ENCODE results near the gene PDE10A.

PDE10A gene

GRCh38 chr6:165655191-165655590, 7.8 kb downstream of the PDE10A start:
- DNase-seq (ENCODE audit: low read depth): no peak

- no peak for DNase-seq (ENCODE audit: low read depth)
These were observed 8.9 kb downstream of the PDE10A start for GRCh38 chr6:165654144-165654543.

GRCh38 chr6:165653607-165654006, 9.4 kb downstream of the PDE10A start:
- DNase-seq (ENCODE audit: low read depth): no peak

- DNase-seq (ENCODE audit: low read depth): no peak
These were observed 9.8 kb downstream of the PDE10A start for GRCh38 chr6:165653196-165653595.

- DNase-seq (ENCODE audit: low read depth): no peak
These were observed 10.3 kb downstream of the PDE10A start for GRCh38 chr6:165652766-165653165.

- no peak for DNase-seq (ENCODE audit: low read depth)
These were observed 13.6 kb downstream of the PDE10A start for GRCh38 chr6:165649166-165650137.

GRCh38 chr6:165647041-165647440, 16.0 kb downstream of the PDE10A start:
- DNase-seq (ENCODE audit: low read depth): no peak

- DNase-seq (ENCODE audit: low read depth): no peak
These were observed 17.1 kb downstream of the PDE10A start for GRCh38 chr6:165645919-165646318.

GRCh38 chr6:165644586-165645266, 18.3 kb downstream of the PDE10A start:
- DNase-seq (ENCODE audit: low read depth): no peak

GRCh38 chr6:165643015-165643414, 20.0 kb downstream of the PDE10A start:
- no peak for DNase-seq (ENCODE audit: low read depth)

- no peak for DNase-seq (ENCODE audit: low read depth)
These were observed 21.3 kb downstream of the PDE10A start for GRCh38 chr6:165641672-165642156.

- no peak for DNase-seq (ENCODE audit: low read depth)
These were observed 22.2 kb downstream of the PDE10A start for GRCh38 chr6:165640806-165641205.

GRCh38 chr6:165638530-165638929, 24.5 kb downstream of the PDE10A start:
- no peak for DNase-seq (ENCODE audit: low read depth)

GRCh38 chr6:165637586-165637985, 25.5 kb downstream of the PDE10A start:
- DNase-seq (ENCODE audit: low read depth): no peak

GRCh38 chr6:165636402-165637048, 26.5 kb downstream of the PDE10A start:
- no peak for DNase-seq (ENCODE audit: low read depth)

- DNase-seq (ENCODE audit: low read depth): no peak
These were observed 27.1 kb downstream of the PDE10A start for GRCh38 chr6:165635965-165636364.

- DNase-seq (ENCODE audit: low read depth): no peak
These were observed 28.8 kb downstream of the PDE10A start for GRCh38 chr6:165634101-165634880.

- DNase-seq (ENCODE audit: low read depth): no peak
These were observed 30.8 kb downstream of the PDE10A start for GRCh38 chr6:165632194-165632593.

- DNase-seq (ENCODE audit: low read depth): no peak
These were observed 32.5 kb downstream of the PDE10A start for GRCh38 chr6:165630544-165630953.

- DNase-seq (ENCODE audit: low read depth): no peak
These were observed 34.1 kb downstream of the PDE10A start for GRCh38 chr6:165628955-165629354.

GRCh38 chr6:165627366-165627765, 35.7 kb downstream of the PDE10A start:
- DNase-seq (ENCODE audit: low read depth): no peak

- DNase-seq (ENCODE audit: low read depth): no peak
These were observed 36.3 kb downstream of the PDE10A start for GRCh38 chr6:165626711-165627110.

All from HS-27A (cell line).